Rectal smooth muscle tissue (tissue), 1 donor: ENCODE results near the gene BCAS1.

Experiments used
- H3K27ac ChIP-seq: one replicate; pipeline ENCODE4 v1.7.0; 2013; ENCODE audit warnings: low read depth, low read length, inconsistent platforms
- H3K27me3 ChIP-seq: one replicate; pipeline ENCODE4 v1.7.0; 2013; ENCODE audit warnings: low read length; ENCODE audit not compliant: control insufficient read depth, insufficient read depth
- H3K36me3 ChIP-seq: one replicate; pipeline ENCODE4 v1.7.0; 2013; ENCODE audit warnings: low read length; ENCODE audit not compliant: control insufficient read depth, insufficient read depth
- H3K4me1 ChIP-seq: one replicate; pipeline ENCODE4 v1.7.0; 2013; ENCODE audit warnings: low read length; ENCODE audit not compliant: control insufficient read depth, insufficient read depth
- H3K4me3 ChIP-seq: one replicate; pipeline ENCODE4 v1.7.0; 2013; ENCODE audit warnings: low read length
- H3K9ac ChIP-seq: one replicate; pipeline ENCODE4 v1.7.0; 2013; ENCODE audit warnings: low read length

BCAS1 gene

DNA sequence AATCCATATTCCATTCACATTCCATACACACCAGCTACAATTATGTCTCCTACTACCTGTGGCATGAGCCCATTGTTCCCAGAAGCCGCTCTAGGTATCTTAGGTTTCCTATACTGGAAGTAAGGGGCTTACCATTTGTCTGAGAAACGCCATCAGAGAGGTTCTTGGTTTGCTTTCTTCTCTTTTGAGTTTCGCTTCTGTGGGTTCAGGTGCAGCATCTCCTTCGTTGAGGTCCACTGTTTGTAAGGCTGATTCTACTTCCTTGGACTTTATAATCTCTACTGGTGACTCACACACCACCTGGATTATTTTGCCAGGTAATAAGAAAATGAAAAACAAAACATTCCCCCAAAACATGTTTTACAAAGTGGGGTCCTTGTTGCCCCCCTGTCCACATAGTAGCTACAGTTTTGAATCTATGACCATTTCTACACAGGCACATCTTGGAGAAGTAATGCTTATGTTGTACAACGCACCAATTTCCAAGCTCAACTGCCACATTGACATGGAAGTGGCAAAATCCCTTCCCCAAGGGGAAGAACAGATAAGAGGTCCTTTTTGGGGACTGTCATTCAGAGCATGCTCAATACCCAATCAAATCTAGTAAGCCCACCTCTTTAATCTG is 103.5 kb downstream of the BCAS1 start:
- Histone ChIP-seq H3K27me3 (no peaks in the 10 kb centered on the region), H3K4me1 (no peaks in the 10 kb centered on the region), H3K36me3 (no peaks in the 10 kb centered on the region), H3K4me3 (no peak overlapping the region), H3K27ac (no peak overlapping the region), H3K9ac (no peak overlapping the region)

DNA sequence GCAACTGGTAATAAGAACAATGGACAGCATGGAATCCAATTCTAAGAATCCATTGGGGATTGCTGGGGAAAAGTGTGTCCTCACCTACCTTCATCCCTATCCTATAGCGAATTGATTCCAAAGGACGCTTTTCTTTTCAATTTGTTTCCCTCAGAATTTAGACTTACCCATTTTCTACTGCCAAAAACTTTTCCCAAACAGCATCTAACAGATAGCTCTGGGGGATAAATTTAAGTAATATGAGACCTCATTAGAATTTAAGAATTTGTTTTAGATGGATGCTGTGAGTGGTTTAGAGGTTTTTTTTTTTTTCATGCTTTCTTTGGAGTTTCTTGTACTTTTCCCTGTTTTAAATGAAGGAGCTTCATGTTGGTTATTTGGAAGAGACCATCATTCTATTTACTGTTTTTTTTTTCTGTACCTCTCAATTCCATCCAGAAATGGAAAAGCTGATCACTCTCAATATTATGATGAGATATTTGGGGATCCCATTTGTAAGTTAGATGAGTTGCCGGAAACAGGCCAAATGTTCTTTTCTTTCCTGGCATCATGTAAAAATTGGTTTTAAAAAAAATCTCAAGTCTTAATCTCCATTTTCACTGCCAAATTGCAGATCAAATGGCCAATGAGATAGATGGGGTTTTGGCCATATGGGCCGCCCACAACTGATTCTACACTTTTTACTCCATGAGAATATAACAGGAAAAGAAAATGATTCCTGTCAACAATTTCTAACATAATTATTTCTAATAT is 105.7 kb downstream of the BCAS1 start:
- no peak overlapping the region for H3K9ac ChIP-seq
- no peaks in the 10 kb centered on the region for H3K36me3 ChIP-seq
- no peaks in the 10 kb centered on the region for H3K4me1 ChIP-seq
- H3K4me3 ChIP-seq: no peak overlapping the region
- no peak overlapping the region for H3K27ac ChIP-seq
- no peaks in the 10 kb centered on the region for H3K27me3 ChIP-seq

DNA sequence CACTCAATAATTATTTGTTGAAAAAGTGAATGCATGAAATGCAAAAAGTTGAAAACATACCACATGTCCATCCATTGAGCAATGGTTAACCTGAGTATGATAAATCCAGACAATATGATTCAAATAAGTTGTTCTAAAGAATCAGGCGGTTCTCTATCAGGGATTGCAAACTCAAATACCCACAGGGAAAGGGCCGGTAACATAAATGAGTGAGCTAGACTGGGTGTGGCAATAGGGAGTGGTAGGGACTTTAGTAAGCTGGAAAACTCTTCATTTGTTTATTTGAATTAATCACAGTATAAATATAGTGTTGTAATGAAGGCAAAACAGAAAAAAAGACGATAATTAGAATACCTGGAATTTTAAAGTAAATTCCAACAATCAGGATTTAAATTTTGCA is 106.3 kb downstream of the BCAS1 start:
- Histone ChIP-seq H3K4me3 (no peak overlapping the region), H3K36me3 (no peaks in the 10 kb centered on the region), H3K9ac (no peak overlapping the region), H3K4me1 (no peaks in the 10 kb centered on the region), H3K27ac (no peak overlapping the region), H3K27me3 (no peaks in the 10 kb centered on the region)

DNA sequence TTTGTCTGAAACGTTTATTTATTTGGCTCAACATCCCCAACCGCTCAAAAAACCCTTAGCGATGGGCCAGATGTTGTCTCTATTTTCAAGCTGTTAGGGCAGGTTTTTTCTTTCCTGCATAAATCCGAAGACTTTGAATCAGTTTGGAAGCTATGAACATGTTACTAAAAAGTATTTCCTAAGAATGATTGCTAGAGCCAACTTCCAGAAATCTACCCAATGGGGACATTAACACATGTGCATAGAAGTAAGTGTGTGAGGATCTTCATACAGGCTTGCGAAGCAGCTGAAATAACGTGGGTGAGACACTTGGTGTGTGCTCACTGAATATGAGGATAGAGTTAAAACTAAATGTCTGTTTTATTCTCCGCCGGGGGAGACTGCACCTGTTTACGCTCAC is 106.8 kb downstream of the BCAS1 start:
- no peak overlapping the region for H3K27ac ChIP-seq
- H3K9ac ChIP-seq: no peak overlapping the region
- no peaks in the 10 kb centered on the region for H3K27me3 ChIP-seq
- H3K4me3 ChIP-seq: no peak overlapping the region
- H3K36me3 ChIP-seq: no peaks in the 10 kb centered on the region
- H3K4me1 ChIP-seq: no peaks in the 10 kb centered on the region

DNA sequence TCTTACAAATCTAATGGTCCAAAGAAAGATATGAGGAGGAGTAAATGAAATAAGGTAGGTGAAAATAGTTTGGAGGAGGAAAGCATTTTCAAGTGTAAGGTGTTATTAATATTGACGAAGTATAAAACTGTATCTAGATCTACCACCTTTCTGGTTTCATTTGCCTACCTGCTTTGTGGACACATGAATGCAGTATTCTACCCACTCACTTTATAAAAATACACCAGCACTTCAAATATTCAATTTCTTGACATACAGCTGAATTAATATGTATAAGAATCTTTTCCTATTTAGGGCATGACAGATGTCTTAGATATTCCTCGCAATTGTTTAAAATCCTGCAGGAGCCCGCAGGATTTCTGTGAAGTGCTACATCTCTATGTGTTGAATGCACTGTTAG is 108.0 kb downstream of the BCAS1 start:
- Histone ChIP-seq H3K27ac (no peak overlapping the region), H3K4me1 (no peaks in the 10 kb centered on the region), H3K36me3 (no peaks in the 10 kb centered on the region), H3K4me3 (no peak overlapping the region), H3K27me3 (no peaks in the 10 kb centered on the region), H3K9ac (no peak overlapping the region)

DNA sequence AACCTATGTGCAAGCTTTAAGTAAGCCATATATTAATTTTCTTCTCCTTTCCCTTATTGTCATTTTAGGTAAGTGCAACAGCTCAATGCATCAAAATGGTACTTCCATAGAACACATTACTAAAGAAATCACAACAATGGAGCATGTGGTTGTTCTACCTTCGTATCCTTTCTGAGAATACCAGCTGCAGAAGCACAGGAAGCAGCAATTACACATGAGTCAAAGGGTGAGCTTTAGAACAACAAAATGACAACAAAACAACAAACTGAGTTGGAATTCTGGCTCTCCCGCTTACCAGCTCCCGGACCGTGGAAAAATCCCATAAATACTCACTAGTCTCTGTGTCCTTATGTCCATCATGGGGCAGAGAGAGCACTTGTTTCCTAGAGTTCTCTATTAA is 108.9 kb downstream of the BCAS1 start:
- no peaks in the 10 kb centered on the region for H3K27me3 ChIP-seq
- H3K4me3 ChIP-seq: no peak overlapping the region
- no peak overlapping the region for H3K9ac ChIP-seq
- H3K4me1 ChIP-seq: no peaks in the 10 kb centered on the region
- H3K36me3 ChIP-seq: no peaks in the 10 kb centered on the region
- no peak overlapping the region for H3K27ac ChIP-seq

DNA sequence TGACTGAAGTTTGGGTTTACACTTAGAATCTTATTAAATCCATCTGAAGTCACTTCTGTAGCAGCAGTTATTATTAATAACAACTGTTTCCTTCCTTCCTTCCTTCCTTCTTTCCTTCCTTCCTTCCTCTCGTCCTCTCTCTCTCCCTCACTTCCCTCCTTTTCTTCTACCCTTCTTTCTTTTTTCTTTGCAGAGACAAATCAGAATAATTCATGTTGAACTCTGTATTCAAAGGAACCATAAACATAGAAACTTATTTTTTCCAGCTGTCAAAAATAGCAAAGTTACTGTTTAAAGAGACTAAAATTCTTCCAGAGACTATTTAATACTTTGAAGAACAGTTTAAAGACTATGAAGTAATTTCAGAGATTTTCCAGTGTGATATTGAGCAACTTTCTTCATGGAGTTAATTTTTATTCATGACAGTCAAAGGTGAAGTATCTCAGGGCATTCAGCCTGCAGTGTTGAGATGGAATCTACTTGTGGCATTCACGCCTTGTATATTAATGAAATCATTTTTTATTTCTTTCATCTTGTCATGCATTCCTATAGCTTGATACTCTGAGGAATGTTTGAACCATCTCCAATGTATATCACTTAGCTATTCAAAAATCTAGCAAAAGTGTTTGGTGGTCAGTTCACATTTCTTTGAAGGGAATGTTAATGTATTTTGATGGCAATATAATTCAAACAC is 109.7 kb downstream of the BCAS1 start:
- H3K27me3 ChIP-seq: no peaks in the 10 kb centered on the region
- H3K4me1 ChIP-seq: no peaks in the 10 kb centered on the region
- no peak overlapping the region for H3K9ac ChIP-seq
- H3K27ac ChIP-seq: no peak overlapping the region
- no peaks in the 10 kb centered on the region for H3K36me3 ChIP-seq
- no peak overlapping the region for H3K4me3 ChIP-seq

DNA sequence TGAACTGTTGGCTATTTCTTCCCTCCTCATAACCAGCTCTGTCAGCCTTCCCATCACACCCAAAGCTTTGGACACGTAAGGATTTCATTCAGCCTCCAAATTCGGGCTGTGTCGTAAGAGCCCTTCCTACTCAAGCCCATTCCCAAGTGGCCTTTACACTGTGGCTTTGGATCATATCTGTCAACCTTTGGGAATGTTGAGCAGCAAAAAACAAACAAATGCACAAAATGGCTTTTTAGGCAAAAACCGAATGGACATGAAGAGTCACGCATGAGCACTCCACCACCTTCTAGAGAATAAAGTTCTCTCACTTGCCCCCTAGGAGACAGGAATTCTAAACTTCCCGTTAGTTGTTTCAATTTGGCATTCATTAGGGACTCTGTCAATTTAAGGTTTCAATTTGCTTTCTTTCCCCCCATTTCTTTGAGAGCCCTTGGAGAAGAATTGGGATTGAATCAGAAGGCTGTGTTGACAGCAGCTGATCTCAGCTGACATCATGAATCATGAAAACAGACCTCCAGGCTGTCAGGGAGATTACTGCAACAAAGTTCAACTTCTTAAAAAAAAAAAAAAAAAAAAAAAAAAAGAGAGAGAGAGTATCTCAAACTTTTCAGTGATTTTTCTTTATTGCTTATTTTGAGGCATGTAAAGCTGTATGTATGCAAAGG is 110.3 kb downstream of the BCAS1 start:
- no peak overlapping the region for H3K9ac ChIP-seq
- no peak overlapping the region for H3K27ac ChIP-seq
- H3K4me3 ChIP-seq: no peak overlapping the region

DNA sequence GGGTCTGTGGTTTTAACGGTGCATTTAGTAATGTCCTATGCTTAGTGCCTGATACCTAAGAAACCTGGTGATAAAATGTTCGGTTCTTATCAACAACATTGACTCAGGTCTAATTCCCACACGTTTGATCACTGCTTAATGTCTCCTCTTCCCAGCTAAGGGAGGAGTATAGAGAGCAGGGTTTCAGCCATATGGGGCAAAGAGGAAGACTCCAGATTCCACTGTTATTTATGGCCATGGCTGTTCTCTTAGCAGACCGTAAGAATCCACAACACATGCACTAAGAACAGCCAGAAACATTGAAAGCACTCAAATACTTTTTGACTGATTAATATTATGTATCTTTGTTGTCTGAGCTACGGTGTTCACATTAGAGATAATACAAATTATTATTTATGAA is 112.1 kb downstream of the BCAS1 start:
- no peak overlapping the region for H3K4me3 ChIP-seq
- H3K27ac ChIP-seq: no peak overlapping the region
- H3K9ac ChIP-seq: no peak overlapping the region
- H3K36me3 ChIP-seq: no peaks in the 10 kb centered on the region
- H3K27me3 ChIP-seq: no peaks in the 10 kb centered on the region
- H3K4me1 ChIP-seq: no peaks in the 10 kb centered on the region

More for the DNA sequence above, 110.3 kb downstream of the BCAS1 start:
- Histone ChIP-seq H3K27me3 (no peaks in the 10 kb centered on the region), H3K4me1 (no peaks in the 10 kb centered on the region), H3K36me3 (no peaks in the 10 kb centered on the region)

DNA sequence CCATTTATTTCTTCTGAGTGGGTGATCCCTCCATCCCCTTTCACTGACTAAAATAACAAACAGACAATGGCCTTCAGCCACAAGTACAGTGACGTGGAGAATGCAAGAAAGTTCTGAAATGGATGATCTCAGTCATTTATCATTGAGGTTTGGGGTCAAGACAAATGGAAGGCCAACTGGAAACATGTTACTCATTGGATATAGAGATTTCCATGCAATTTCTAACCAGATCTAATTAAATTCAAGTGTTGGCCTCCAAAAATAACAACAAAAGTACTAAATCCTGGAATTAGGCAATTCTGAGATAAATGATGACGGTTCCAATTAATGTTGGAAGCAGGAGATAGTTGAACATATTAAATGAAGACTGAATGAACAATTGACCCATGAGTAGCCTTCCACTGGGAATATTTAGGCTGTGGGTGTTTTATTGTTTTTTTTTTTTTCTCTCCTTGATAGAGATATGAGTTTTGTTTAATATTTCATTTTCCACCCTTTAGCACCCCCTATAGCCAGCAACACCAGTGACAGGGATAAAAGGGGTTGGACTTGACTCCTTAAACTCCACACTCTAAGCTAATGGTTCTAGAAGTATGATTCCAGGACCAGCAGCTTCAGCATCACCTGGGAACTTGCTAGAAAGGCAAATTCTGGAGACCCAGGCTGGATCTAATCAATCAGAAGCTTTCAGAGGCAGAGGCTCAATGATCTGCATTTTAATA is 112.8 kb downstream of the BCAS1 start:
- Histone ChIP-seq H3K27ac (no peak overlapping the region), H3K9ac (no peak overlapping the region), H3K4me3 (no peak overlapping the region), H3K27me3 (no peaks in the 10 kb centered on the region), H3K36me3 (no peaks in the 10 kb centered on the region), H3K4me1 (no peaks in the 10 kb centered on the region)

DNA sequence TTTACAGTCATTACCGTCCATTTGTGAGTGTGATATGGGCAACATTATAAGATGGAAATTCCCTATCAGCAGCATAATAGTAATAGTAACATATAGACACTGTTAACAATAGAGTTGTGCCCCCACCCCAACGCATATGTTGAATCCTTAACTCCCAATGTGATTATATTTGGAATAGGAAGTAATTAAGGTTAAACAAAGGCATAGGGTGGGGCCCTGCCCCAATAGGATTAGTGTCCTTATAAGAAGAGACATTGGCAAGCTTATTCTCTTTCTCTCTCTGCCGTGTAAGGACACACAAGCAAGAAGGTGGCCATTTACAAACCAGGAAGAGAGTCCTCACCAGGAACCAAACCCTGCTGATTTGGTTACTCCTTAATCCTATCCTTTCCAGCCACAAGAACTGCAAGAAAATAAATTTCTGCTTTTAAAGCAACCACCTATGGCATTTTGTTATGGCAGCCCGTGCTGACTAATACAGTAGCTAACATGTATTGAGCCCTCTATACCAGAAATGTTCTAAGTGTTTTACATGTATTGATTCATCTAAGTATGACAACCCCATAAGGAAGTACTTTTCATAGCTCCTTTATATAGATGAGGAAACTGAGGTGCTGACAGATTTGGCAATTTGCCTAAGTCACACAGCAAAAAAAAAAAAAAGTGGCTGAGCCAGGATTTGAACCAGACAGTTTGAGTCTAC is 114.2 kb downstream of the BCAS1 start:
- H3K4me1 ChIP-seq: no peaks in the 10 kb centered on the region
- H3K27me3 ChIP-seq: no peaks in the 10 kb centered on the region
- H3K27ac ChIP-seq: no peak overlapping the region
- no peak overlapping the region for H3K4me3 ChIP-seq
- no peak overlapping the region for H3K9ac ChIP-seq
- no peaks in the 10 kb centered on the region for H3K36me3 ChIP-seq
